HCT116 (cell line): ENCODE data around the gene XPO1.

Experiments
- EZH2 ChIP-seq: fragments of 200-600 bp; sonication (generic); IDR thresholded peaks from 2 replicates; pipeline ENCODE4 v1.6.1; 2017; ENCODE audit warnings: antibody characterized with exemption, mixed run types
- EZH2phosphoT487 ChIP-seq: fragments of 200-600 bp; IDR thresholded peaks from 2 replicates; pipeline ENCODE4 v1.6.1; 2018; ENCODE audit warnings: antibody characterized with exemption, borderline replicate concordance
- FOSL1 ChIP-seq: IDR thresholded peaks from 2 replicates; pipeline ENCODE4 v1.6.1; 2012; ENCODE audit warnings: low read depth
- POLR2A ChIP-seq: IDR thresholded peaks from 2 replicates; pipeline ENCODE4 v1.7.0; 2011; ENCODE audit warnings: borderline replicate concordance; ENCODE audit not compliant: insufficient read depth, insufficient read length; ENCODE audit errors: extremely low read depth
- POLR2AphosphoS5 ChIP-seq: IDR thresholded peaks from 2 replicates; pipeline ENCODE4 v1.6.1; 2011; ENCODE audit warnings: mild to moderate bottlenecking, low read depth, low read length, moderate library complexity
- SP1 ChIP-seq: IDR thresholded peaks from 2 replicates; pipeline ENCODE4 v1.6.1; 2012; ENCODE audit warnings: low read depth
- TCF7L2 ChIP-seq: IDR thresholded peaks from 2 replicates; pipeline ENCODE4 v1.7.0; 2011; ENCODE audit warnings: borderline replicate concordance, inconsistent platforms; ENCODE audit not compliant: insufficient read depth, insufficient read length; ENCODE audit errors: extremely low read depth
- ZFX ChIP-seq: fragments of 450-650 bp; IDR thresholded peaks from 2 replicates; pipeline ENCODE4 v1.6.1; 2017
- ZNF274 ChIP-seq: fragments of 200-500 bp; sonication (Bioruptor generic); IDR thresholded peaks from 2 replicates; pipeline ENCODE4 v1.6.1; 2014; ENCODE audit warnings: mild to moderate bottlenecking, low read depth, low read length, inconsistent platforms
- TF ChIP-seq, protein P1 (sequence below): IDR thresholded peaks from 2 replicates; pipeline ENCODE4 v1.6.1; 2011; ENCODE audit warnings: mild to moderate bottlenecking, low read length, moderate library complexity; ENCODE audit not compliant: insufficient replicate concordance; ENCODE audit errors: extremely low read depth
- TF ChIP-seq, protein P2 (sequence below), 3 experiments: fragments of 200-600 bp in 1 of 3; sonication (generic) in 1 of 3; IDR thresholded peaks in 2 of 3; conservative IDR thresholded peaks in 1 of 3; 2 replicates each; pipeline ENCODE4 v1.5.1; 2012 to 2017; ENCODE audit warnings: low read depth in 2 of 3, low read length in 2 of 3, antibody characterized with exemption in 1 of 3, borderline replicate concordance in 1 of 3, control low read depth in 1 of 3, mild to moderate bottlenecking in 1 of 3, mixed read lengths in 1 of 3, mixed run types in 1 of 3, moderate library complexity in 1 of 3; ENCODE audit not compliant: insufficient read depth in 1 of 3
- TF ChIP-seq, protein P3 (sequence below): IDR thresholded peaks from 2 replicates; pipeline ENCODE4 v1.6.1; 2012; ENCODE audit warnings: low read depth
- TF ChIP-seq, protein P4 (sequence below): IDR thresholded peaks from 2 replicates; pipeline ENCODE4 v1.6.1; 2012

DNA sequence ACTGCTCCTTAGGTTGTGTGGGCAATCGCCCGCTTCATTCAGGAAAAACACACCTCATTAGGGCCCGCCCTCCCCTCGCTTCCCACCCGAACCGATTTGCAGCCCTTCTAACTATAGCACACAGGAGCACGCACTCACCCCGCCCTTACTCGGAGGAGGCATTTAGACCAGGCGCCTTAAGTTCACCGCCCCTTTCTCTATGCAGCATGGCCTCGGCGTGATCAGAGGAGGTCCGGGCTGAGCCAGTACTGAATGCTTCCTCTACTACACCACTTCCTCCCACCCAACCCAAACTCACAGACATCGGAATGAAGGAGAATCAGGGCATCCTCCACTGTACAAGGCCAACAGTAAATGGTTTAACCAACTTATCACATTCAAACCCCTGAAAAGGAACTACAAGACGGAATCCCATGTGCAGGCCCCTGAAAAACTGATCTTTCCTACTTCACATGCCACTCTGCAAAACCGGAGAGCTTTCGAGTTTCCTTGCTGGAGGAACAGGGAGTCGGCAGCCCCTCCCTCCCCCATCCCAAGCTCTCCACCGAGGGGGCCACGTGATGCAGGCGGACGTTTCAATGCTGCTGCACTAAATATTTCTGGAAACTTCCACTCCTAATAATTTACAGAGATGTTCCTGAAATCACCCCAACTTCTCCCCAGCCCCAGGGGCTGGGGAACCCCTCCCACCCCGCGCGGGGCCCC is 1.4 kb downstream of the XPO1 start:
- TF ChIP-seq POLR2AphosphoS5, result peak; percentile 70
- TF ChIP-seq, protein P1, sequence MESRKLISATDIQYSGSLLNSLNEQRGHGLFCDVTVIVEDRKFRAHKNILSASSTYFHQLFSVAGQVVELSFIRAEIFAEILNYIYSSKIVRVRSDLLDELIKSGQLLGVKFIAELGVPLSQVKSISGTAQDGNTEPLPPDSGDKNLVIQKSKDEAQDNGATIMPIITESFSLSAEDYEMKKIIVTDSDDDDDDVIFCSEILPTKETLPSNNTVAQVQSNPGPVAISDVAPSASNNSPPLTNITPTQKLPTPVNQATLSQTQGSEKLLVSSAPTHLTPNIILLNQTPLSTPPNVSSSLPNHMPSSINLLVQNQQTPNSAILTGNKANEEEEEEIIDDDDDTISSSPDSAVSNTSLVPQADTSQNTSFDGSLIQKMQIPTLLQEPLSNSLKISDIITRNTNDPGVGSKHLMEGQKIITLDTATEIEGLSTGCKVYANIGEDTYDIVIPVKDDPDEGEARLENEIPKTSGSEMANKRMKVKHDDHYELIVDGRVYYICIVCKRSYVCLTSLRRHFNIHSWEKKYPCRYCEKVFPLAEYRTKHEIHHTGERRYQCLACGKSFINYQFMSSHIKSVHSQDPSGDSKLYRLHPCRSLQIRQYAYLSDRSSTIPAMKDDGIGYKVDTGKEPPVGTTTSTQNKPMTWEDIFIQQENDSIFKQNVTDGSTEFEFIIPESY, result no peak
- peak; percentile 82 for TF ChIP-seq TCF7L2
- TF ChIP-seq, protein P2, sequence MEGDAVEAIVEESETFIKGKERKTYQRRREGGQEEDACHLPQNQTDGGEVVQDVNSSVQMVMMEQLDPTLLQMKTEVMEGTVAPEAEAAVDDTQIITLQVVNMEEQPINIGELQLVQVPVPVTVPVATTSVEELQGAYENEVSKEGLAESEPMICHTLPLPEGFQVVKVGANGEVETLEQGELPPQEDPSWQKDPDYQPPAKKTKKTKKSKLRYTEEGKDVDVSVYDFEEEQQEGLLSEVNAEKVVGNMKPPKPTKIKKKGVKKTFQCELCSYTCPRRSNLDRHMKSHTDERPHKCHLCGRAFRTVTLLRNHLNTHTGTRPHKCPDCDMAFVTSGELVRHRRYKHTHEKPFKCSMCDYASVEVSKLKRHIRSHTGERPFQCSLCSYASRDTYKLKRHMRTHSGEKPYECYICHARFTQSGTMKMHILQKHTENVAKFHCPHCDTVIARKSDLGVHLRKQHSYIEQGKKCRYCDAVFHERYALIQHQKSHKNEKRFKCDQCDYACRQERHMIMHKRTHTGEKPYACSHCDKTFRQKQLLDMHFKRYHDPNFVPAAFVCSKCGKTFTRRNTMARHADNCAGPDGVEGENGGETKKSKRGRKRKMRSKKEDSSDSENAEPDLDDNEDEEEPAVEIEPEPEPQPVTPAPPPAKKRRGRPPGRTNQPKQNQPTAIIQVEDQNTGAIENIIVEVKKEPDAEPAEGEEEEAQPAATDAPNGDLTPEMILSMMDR (IDR thresholded peaks at IDR 0.05 in 2 of 3, conservative IDR thresholded peaks at IDR 0.05 in 1 of 3; ENCODE audit: borderline replicate concordance in 1 of 3, insufficient read depth in 1 of 3, low read depth in 2 of 3, low read length in 2 of 3), result no peak
- peak; percentile 62 for TF ChIP-seq POLR2A
- TF ChIP-seq, protein P3, sequence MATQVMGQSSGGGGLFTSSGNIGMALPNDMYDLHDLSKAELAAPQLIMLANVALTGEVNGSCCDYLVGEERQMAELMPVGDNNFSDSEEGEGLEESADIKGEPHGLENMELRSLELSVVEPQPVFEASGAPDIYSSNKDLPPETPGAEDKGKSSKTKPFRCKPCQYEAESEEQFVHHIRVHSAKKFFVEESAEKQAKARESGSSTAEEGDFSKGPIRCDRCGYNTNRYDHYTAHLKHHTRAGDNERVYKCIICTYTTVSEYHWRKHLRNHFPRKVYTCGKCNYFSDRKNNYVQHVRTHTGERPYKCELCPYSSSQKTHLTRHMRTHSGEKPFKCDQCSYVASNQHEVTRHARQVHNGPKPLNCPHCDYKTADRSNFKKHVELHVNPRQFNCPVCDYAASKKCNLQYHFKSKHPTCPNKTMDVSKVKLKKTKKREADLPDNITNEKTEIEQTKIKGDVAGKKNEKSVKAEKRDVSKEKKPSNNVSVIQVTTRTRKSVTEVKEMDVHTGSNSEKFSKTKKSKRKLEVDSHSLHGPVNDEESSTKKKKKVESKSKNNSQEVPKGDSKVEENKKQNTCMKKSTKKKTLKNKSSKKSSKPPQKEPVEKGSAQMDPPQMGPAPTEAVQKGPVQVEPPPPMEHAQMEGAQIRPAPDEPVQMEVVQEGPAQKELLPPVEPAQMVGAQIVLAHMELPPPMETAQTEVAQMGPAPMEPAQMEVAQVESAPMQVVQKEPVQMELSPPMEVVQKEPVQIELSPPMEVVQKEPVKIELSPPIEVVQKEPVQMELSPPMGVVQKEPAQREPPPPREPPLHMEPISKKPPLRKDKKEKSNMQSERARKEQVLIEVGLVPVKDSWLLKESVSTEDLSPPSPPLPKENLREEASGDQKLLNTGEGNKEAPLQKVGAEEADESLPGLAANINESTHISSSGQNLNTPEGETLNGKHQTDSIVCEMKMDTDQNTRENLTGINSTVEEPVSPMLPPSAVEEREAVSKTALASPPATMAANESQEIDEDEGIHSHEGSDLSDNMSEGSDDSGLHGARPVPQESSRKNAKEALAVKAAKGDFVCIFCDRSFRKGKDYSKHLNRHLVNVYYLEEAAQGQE, result no peak
- no peak for TF ChIP-seq ZNF274
- no peak for TF ChIP-seq EZH2phosphoT487
- TF ChIP-seq, protein P4, sequence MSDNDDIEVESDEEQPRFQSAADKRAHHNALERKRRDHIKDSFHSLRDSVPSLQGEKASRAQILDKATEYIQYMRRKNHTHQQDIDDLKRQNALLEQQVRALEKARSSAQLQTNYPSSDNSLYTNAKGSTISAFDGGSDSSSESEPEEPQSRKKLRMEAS, result peak; percentile 86
- TF ChIP-seq ZFX, result no peak
- TF ChIP-seq FOSL1, result no peak
- TF ChIP-seq SP1, result peak; percentile 38; the same call in 1 of the 2 replicates
- TF ChIP-seq EZH2, result no peak
